Brain pericyte (primary cell): Measurements from ENCODE around the gene ATF6B.
"Not testable (repeated sequence)": the region's sequence is repeated elsewhere in the genome, so short reads cannot be mapped to it uniquely, and the experiment has no call there.

ENCODE experiments used
- DNase-seq: peaks from one replicate; pipeline ENCODE4 v3.0.0-alpha.2; 2012; ENCODE audit warnings: low read depth, low spot score

ATF6B gene

GRCh38 chr6:32154514-32155161 lies 26.6 kb upstream of the ATF6B start:
- no peak for DNase-seq

GRCh38 chr6:32153564-32154513 lies 25.8 kb upstream of the ATF6B start, which contains the start of gene PPT2:
PPT2 (plus strand) TSS chr6:32154141; CDS start chr6:32154595, 454 bp downstream.
- DNase-seq, result peak; percentile 90

DNA sequence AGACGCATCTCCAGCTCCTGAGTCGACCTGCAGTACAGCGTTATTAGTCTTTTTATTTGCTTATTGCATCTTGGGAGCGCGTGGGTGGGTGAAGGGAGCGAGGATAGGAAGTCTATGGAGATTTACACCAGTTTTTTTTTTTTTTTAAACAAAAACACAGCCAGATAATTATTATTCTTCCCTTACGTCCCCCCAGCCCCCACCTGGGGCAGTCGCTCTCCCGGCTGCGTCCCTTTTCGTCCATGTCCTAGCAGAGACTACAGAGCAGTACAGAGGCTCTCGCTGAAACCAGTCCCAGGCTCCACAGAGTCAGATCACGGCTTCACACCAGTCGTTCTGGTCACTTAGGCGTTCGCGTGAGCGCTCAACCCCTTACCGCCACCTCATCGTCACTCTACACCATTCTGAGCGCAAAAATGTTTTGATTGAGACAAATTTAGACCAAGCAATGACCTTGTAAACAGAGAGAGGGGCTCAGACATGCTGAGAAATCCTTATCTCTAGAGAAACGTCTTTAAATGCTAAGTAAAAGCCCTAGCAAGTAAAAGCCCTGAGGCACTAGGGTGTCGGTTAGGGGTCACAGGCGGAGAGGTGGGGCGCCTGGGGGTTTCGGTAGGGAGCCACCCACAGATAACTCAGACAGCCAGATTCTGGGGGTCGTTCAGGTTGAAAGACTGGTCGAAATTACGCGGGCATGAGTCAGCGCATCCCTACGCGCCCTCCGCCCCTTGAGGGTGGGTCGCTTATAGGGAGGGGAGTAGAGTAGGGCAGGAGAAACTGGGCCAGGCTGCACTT lies 24.9 kb upstream of the ATF6B start:
- DNase-seq, result no peak

GRCh38 chr6:32151863-32152768 lies 24.1 kb upstream of the ATF6B start, which contains the start of gene PRRT1:
PRRT1 (minus strand) TSS chr6:32151939; CDS start chr6:32151827, 112 bp downstream.
- no peak for DNase-seq

- DNase-seq, result no peak
These were observed 23.3 kb upstream of the ATF6B start for GRCh38 chr6:32151181-32151862.

GRCh38 chr6:32149932-32150870 lies 22.2 kb upstream of the ATF6B start:
- DNase-seq, result no peak

DNA sequence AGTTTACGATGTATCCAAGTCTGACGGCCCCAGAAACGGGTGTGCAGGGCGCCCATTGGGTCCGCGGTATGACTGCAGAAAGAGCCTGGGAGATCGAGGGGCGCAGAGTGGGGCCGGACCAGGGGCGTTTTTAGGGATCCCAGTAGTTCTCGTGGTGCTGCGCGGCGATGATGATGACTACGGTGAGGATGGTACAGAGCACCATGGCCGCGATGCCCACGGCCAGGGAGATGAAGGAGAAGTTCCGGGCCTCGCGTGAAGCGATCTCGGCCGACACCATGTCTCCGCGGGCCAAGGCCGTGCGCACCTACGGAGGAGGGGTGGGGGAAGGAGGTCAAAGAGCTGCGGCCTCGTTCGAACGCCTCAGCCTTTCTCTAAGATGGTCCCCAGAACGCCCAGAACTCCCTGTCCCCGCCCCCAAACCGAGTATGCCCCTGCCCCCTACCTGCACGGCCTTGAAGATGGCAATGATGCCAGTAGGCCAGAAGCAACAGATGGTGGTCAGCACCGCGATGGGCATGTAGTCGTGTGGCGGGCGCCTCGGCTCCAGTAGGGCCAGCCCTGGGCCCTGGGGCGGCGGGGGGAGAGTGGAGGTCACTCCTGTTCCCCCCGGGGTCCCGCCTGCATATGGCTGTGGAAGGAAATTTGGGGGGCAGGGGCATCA lies 21.2 kb upstream of the ATF6B start:
- no peak for DNase-seq

DNA sequence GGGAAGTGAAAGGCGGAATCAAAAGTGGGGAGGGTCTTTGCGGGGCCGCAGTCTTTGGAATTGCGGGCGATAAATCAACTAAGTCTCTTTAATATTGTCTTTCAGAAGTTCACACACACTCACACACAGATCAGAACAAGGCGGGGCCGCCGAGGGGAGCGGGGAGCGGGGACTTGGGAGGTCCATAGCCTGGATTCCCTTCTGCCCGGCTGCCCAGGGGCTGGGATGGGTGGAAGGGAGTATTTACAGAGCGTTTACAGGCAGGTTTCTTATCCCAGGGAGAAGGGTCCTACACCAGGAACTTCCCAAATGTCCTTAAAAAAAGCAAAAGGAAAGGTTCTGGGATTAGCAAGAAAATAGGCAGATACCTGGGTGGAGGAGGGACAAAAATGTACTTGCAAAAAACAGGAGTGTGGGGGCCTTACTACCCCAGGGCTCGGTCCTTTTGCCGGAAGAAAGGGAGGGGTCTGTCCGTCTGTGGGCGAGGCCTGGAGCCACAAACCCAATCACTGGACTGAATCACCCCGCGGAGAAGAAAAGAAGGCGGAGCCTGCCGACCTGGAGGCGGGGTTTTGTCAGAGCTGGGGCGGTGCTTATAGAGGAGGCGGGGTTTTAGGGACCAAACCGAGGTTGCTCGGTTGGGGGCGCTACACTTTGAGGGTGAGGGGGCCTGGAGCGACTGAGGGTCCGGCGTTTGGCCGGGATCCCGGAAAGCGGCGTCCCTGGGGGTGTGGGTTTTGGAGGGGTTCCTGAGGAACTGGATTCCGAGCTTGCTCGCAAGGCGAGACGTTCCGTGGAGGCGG lies 20.4 kb upstream of the ATF6B start:
- DNase-seq, result no peak

DNA sequence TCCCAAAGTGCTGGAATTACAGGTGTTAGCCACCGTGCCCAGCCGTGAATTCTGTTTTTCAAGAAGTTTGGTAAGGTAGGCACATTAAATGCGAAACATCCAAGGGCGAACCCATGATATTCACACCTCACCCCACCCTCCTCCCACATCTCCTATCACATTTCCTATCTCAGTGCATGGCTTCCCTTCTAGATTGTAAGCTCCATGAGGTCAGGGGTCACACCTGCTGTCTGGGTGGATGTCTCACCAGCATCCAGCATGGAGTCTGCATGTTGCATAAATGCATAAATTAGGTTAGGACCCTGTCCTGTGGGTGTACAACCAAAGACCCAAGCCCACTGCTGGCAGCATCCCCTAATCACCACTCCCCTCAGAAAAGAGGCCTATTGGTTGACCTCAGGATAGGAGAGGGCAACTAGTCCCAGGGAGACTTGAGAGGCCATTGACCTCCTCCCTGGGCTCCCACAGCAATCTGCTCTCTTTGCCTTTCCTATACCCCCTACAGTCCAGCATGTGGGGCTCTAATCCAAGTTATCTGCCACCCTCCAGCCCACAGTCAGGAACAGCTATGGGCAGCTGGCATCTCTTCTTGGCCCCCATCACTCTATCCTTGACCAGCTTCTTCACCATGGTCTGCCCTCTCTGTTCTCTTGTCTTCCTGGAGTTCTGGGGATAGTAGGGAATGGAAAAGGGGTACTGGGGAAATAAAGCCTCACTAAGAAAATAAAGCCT lies 19.5 kb upstream of the ATF6B start:
- DNase-seq, result no peak

DNA sequence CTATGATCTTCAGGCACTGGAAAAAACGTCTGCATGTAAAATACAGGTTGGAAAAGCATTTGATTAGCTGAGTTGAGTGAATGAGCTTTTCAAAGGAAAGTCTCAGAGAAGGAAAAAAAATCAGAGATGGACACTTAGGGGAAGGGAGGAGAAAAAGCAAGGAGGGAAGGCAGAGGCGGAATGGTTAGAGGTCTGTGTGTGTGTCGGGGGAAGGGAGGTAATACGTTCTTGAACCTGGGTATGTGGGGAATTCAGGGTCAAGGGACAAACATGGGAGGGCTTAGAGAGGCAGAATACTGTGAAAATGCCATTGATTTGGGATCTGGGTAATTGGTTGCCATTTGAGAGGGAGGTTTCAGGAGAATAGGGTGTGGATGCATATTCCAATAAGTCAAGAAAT lies 18.6 kb upstream of the ATF6B start:
- no peak for DNase-seq

DNA sequence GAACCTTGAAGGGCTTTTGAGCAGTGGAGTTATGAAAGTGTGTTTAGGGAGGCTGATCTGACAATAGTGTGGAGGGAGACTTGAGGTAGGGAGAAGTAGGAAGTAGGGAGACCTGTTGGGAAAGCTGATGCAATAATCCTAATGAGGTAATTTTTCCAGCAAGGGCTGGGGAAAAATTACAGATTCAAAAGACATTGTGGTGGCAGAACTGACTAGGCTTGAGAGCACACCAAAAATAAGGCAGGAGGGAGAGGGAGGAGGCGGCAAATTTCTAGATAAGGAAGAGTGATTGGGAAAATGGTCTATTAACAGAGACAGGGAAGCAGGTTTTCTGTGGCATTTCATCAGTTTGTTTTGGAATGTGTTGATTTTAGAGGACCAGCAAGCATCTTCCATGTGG lies 18.2 kb upstream of the ATF6B start:
- no peak for DNase-seq

GRCh38 chr6:32144238-32144637 lies 16.2 kb upstream of the ATF6B start:
- DNase-seq, result not testable (repeated sequence)

- DNase-seq, result no peak
These were observed 12.5 kb upstream of the ATF6B start for GRCh38 chr6:32140420-32141046.

DNA sequence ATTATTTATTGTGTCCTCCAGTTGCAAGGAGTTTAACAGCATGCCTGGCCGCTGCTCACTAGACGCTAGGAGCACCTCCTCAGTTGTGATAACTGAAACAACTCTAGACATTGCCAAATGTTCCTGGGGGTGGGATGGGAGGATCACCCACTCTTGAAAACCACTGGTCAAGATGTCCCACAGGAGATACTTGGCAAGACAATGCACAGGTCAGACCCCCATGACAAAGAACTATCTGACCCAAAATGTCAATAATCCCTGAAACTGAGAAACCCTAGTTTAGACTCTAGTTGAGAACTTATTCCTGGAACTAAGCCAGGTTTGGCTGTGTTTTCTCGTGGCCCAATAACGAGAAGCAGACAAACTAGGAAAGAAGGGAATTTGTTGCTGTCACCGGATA lies 11.5 kb upstream of the ATF6B start:
- no peak for DNase-seq

GRCh38 chr6:32137454-32137853 lies 9.4 kb upstream of the ATF6B start:
- no peak for DNase-seq

GRCh38 chr6:32133786-32134185 lies 5.7 kb upstream of the ATF6B start:
- DNase-seq, result no peak

GRCh38 chr6:32132110-32132509 lies 4.1 kb upstream of the ATF6B start:
- no peak for DNase-seq
